Neutrophil (primary cell): ENCODE results near the gene SH3GLB1.

Source experiments
- H3K27ac ChIP-seq: fragments of 200-600 bp; sonication (generic); 2 replicates; pipeline ENCODE4 v1.5.1; 2016; ENCODE audit warnings: mild to moderate bottlenecking, moderate library complexity
- H3K27me3 ChIP-seq: fragments of 200-600 bp; sonication (generic); 2 replicates; pipeline ENCODE4 v1.6.0; 2016; ENCODE audit warnings: mild to moderate bottlenecking
- H3K36me3 ChIP-seq: fragments of 200-600 bp; sonication (generic); 2 replicates; pipeline ENCODE4 v1.5.1; 2017
- H3K4me1 ChIP-seq, 2 experiments: fragments of 200-600 bp in 1 of 2; sonication (generic) in 1 of 2; 1 replicate in 1 of 2; 2 replicates in 1 of 2; pipeline versions ENCODE4 v1.5.1 to v1.6.1; 2013 to 2016; ENCODE audit warnings: low read depth in 1 of 2, low read length in 1 of 2, mild to moderate bottlenecking in 1 of 2, moderate library complexity in 1 of 2; ENCODE audit not compliant: control insufficient read depth in 1 of 2, insufficient read depth in 1 of 2
- H3K4me3 ChIP-seq, 2 experiments: fragments of 200-600 bp in 1 of 2; sonication (generic) in 1 of 2; 1 replicate in 1 of 2; 2 replicates in 1 of 2; pipeline ENCODE4 v1.5.1; 2013 to 2016; ENCODE audit warnings: low read depth in 1 of 2, low read length in 1 of 2, mild to moderate bottlenecking in 1 of 2, moderate library complexity in 1 of 2
- H3K9me3 ChIP-seq: fragments of 200-600 bp; sonication (generic); 2 replicates; pipeline ENCODE4 v1.5.1; 2016
- TF ChIP-seq, protein P1 (sequence below): fragments of 200-600 bp; sonication (generic); IDR thresholded peaks from 2 replicates; pipeline ENCODE4 v1.5.1; 2016; ENCODE audit warnings: antibody characterized with exemption

The SH3GLB1 gene

DNA sequence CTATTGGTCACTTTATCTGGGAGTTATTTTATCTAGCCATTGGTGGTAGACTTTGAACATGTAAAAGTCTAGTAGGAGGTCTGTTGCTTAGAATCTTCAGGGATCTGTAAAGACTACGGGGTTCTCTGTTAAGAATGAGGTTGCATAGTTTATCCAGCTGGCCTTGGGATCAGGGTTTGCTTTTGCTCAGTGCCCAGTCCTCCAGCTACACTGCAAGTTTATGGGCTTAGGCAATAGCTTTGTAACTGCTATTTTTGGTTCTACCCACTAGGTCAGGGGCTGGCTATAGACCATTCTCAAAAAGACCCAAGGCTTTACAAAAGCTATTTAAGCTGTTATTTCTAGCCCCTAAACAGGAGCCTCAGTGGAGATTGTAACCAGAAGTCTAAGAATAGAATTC lies 9.8 kb downstream of the SH3GLB1 start:
- Histone ChIP-seq H3K27ac (no peak overlapping the region), H3K4me1 (peaks cover 0 to 2% of the 10 kb centered on the region in 2 experiments), H3K4me3 (no peak overlapping the region), H3K36me3 (peaks cover 42% of the 10 kb centered on the region), H3K9me3 (no peaks in the 10 kb centered on the region), H3K27me3 (no peaks in the 10 kb centered on the region)
- TF ChIP-seq, protein P1, sequence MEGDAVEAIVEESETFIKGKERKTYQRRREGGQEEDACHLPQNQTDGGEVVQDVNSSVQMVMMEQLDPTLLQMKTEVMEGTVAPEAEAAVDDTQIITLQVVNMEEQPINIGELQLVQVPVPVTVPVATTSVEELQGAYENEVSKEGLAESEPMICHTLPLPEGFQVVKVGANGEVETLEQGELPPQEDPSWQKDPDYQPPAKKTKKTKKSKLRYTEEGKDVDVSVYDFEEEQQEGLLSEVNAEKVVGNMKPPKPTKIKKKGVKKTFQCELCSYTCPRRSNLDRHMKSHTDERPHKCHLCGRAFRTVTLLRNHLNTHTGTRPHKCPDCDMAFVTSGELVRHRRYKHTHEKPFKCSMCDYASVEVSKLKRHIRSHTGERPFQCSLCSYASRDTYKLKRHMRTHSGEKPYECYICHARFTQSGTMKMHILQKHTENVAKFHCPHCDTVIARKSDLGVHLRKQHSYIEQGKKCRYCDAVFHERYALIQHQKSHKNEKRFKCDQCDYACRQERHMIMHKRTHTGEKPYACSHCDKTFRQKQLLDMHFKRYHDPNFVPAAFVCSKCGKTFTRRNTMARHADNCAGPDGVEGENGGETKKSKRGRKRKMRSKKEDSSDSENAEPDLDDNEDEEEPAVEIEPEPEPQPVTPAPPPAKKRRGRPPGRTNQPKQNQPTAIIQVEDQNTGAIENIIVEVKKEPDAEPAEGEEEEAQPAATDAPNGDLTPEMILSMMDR = no peak

DNA sequence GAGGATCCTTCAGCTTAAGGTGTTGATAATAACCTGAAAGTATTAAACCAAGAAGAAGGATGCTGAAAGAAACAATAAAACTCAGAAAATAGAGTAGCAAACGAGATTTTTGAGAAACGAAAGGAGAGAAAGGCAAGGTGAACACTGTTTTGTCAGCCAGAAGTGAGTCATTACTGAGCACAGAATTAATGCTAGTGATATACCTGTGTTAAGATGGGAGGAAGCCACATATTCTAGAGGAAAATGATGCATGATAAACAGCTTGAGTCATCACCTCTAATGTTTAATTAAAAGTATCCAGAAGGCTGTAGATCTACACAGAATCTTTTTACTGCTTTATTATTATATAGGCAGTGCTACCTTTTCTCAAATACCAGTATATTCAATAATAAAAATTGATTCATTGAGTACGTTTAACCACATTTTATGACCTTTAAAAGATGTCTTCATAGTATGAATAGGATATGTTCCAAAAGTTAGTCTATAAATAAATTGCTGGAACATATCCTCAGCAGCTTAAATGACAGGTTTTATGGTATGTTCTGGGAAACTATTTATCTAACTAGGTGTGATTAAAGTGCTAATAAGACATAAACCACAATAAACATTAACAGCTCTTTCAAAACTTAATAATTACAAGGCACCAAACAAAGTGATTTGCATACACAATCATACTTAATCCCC lies 10.3 kb downstream of the SH3GLB1 start:
- Histone ChIP-seq H3K27me3 (no peaks in the 10 kb centered on the region), H3K4me3 (no peak overlapping the region), H3K27ac (no peak overlapping the region), H3K36me3 (peaks cover 42% of the 10 kb centered on the region), H3K9me3 (no peaks in the 10 kb centered on the region), H3K4me1 (no peaks in the 10 kb centered on the region)
- TF ChIP-seq, protein P1 = no peak

DNA sequence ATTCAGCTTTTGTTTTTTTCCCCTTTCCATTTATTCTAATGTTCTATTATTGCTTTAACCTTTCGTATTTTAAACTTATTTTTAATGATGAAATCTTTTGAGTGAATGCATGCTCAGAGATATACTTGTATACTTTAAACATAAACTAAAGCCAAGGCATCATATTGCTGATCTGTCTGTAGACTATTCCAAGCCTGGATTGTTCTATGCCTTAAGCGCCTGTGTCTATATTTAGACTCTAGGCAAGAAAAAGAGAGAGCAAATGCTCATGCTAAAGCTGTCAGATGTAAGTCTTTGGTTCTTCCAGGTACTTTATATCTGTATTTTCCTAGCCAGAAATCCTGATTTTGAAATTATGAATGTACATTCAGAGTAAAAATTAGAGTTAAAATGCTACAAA lies 14.4 kb downstream of the SH3GLB1 start:
- Histone ChIP-seq H3K27me3 (no peaks in the 10 kb centered on the region), H3K9me3 (no peaks in the 10 kb centered on the region), H3K4me3 (no peak overlapping the region), H3K27ac (no peak overlapping the region), H3K36me3 (peaks cover 75% of the 10 kb centered on the region), H3K4me1 (no peaks in the 10 kb centered on the region)
- TF ChIP-seq, protein P1 = no peak

DNA sequence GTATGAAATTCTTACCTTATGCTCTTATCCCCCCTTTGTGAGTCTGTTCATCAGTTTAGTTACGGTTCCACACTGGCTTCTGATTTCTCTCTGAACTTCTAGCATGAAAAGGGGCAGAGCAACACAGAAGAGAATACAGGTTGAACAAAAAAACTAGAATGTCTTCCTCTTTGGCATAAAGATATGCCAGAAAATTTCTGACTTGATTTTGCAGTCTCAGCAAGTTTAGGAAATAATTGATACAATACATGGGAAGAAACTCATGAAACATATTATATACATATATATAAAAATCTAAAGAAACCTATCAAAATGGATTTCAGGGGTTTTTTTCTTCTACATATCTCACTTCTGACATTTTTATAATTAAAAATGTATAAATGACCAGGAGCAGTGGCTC lies 27.0 kb downstream of the SH3GLB1 start:
- TF ChIP-seq, protein P1 = no peak
- Histone ChIP-seq H3K4me3 (no peak overlapping the region), H3K27me3 (no peaks in the 10 kb centered on the region), H3K27ac (no peak overlapping the region), H3K36me3 (peaks cover 69% of the 10 kb centered on the region), H3K9me3 (no peaks in the 10 kb centered on the region), H3K4me1 (no peaks in the 10 kb centered on the region)

DNA sequence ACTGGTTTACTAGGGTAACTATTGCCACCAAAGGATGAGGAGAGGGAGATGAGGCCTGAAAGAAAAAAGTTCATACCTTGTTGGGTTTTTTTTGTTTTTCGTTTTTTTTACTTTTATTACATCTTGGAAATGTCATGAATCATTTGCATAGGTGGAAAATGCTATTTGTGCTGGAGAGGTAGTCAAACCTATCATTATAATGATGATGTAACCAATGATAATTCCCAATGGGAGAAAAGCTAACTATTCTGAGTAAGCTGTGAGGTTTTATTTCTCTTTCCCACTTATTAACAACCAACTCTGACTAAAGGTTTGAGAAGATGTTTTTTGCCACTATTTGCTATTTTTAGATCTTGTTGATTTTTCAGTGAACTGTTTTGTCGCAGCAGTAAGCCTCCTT lies 29.0 kb downstream of the SH3GLB1 start:
- peaks cover 77% of the 10 kb centered on the region for H3K36me3 ChIP-seq
- H3K9me3 ChIP-seq = no peaks in the 10 kb centered on the region
- no peak overlapping the region for H3K4me3 ChIP-seq
- no peaks in the 10 kb centered on the region for H3K4me1 ChIP-seq
- no peaks in the 10 kb centered on the region for H3K27me3 ChIP-seq
- TF ChIP-seq, protein P1 = no peak
- no peak overlapping the region for H3K27ac ChIP-seq
